Endothelial cell of umbilical vein (primary cell): ENCODE results near the gene OXER1. TPM values are rescaled to one million over a fixed set of nuclear protein-coding genes. Genes with fewer than 3 reads are reported as not detected.

Experiments
- BruUV-seq: library from RNA; stranded (reverse); fragments of 400-500 nt; replicated peaks from 2 replicates; lab custom pipeline; 2021; lab: Mats Ljungman, UMichigan
- CTCF ChIA-PET: fragments of 300-600, 350-600 bp; sonication (Branson Sonifier 250); formaldehyde crosslinking; loops from one replicate; lab custom pipeline; 2021; ENCODE audit warnings: antibody characterized with exemption, inconsistent platforms; lab: Charles Lee
- POLR2A ChIA-PET: fragments of 300-600, 350-600 bp; sonication (Branson Sonifier 250); formaldehyde crosslinking; loops from one replicate; lab custom pipeline; 2021; ENCODE audit warnings: antibody characterized with exemption, inconsistent platforms; lab: Charles Lee
- DNase-seq: peaks from one replicate; pipeline ENCODE4 v3.0.0-alpha.2; 2011; ENCODE audit warnings: low read depth, low spot score
- FAIRE-seq: peaks from 2 replicates; lab custom pipeline; 2011; peaks lifted over from hg19 to GRCh38; lab: Jason Lieb, UNC
- H2AFZ ChIP-seq: 2 replicates; pipeline ENCODE4 v1.6.0; 2012; ENCODE audit warnings: low read depth, low read length, control low read depth, inconsistent platforms
- H3K27ac ChIP-seq: 2 replicates; pipeline ENCODE4 v1.5.1; 2011; ENCODE audit warnings: low read depth, mild to moderate bottlenecking, control low read depth, low read length, moderate library complexity; ENCODE audit not compliant: insufficient read depth
- H3K27me3 ChIP-seq, 2 experiments: 2 replicates each; pipeline versions ENCODE4 v1.6.0 to v1.6.1; 2011; ENCODE audit warnings: low read length in 2 of 2, mixed read lengths in 1 of 2; ENCODE audit not compliant: control insufficient read depth in 2 of 2, insufficient read depth in 2 of 2
- H3K36me3 ChIP-seq, 2 experiments: 2 replicates in 1 of 2; 3 replicates in 1 of 2; pipeline ENCODE4 v1.5.1; 2011; ENCODE audit warnings: low read length in 2 of 2, mild to moderate bottlenecking in 1 of 2, moderate library complexity in 1 of 2; ENCODE audit not compliant: control insufficient read depth in 2 of 2, insufficient read depth in 2 of 2; ENCODE audit errors: extremely low read depth in 1 of 2
- H3K4me1 ChIP-seq: 3 replicates; pipeline ENCODE4 v1.5.1; 2011; ENCODE audit warnings: mild to moderate bottlenecking, low read length; ENCODE audit not compliant: control insufficient read depth, insufficient read depth; ENCODE audit errors: extremely low read depth
- H3K4me2 ChIP-seq: 2 replicates; pipeline ENCODE4 v1.6.1; 2011; ENCODE audit warnings: low read length, control low read depth, mixed read lengths; ENCODE audit not compliant: insufficient read depth
- H3K4me3 ChIP-seq, 3 experiments: fragments of 200-600 bp in 1 of 3; sonication (generic), shearing (Covaris generic) in 1 of 3; replicated peaks in 1 of 3; 2 replicates each; pipeline ENCODE4 v1.5.1; 2011 to 2016; ENCODE audit warnings: control low read depth in 3 of 3, low read length in 3 of 3, mild to moderate bottlenecking in 2 of 3, inconsistent platforms in 1 of 3, low read depth in 1 of 3, moderate library complexity in 1 of 3; ENCODE audit not compliant: insufficient read depth in 1 of 3
- H3K79me2 ChIP-seq: 2 replicates; pipeline ENCODE4 v1.6.0; 2012; ENCODE audit warnings: low read length, inconsistent platforms; ENCODE audit not compliant: control insufficient read depth, insufficient read depth
- H3K9ac ChIP-seq: replicated peaks from 2 replicates; pipeline ENCODE3; 2011; ENCODE audit warnings: low read length, control low read depth; ENCODE audit not compliant: insufficient read depth; ENCODE audit errors: extremely low read depth
- H3K9me1 ChIP-seq: replicated peaks from 3 replicates; pipeline ENCODE4 v1.6.0; 2011; ENCODE audit warnings: mild to moderate bottlenecking, low read length; ENCODE audit not compliant: control insufficient read depth, insufficient read depth; ENCODE audit errors: extremely low read depth
- H3K9me3 ChIP-seq: replicated peaks from 2 replicates; pipeline ENCODE4 v1.5.1; 2012; ENCODE audit warnings: low read length, inconsistent platforms; ENCODE audit not compliant: control insufficient read depth, insufficient read depth
- H4K20me1 ChIP-seq: replicated peaks from 2 replicates; pipeline ENCODE3; 2011; ENCODE audit warnings: mild to moderate bottlenecking, low read length; ENCODE audit not compliant: control insufficient read depth, insufficient read depth; ENCODE audit errors: extremely low read depth
- CTCF ChIP-seq, 2 donors: IDR thresholded peaks; 1 replicate in 1 of 2; 2 replicates in 1 of 2; pipeline ENCODE4 v1.5.1; 2011; ENCODE audit warnings: low read length in 2 of 2, mild to moderate bottlenecking in 2 of 2, moderate library complexity in 2 of 2, control low read depth in 1 of 2, inconsistent platforms in 1 of 2, low read depth in 1 of 2; ENCODE audit not compliant: insufficient read depth in 1 of 2; ENCODE audit errors: extremely low read depth in 1 of 2
- EZH2 ChIP-seq: IDR thresholded peaks from 2 replicates; pipeline ENCODE4 v1.6.1; 2012; ENCODE audit warnings: borderline replicate concordance, low read depth, mild to moderate bottlenecking, moderate library complexity, low read length, inconsistent platforms; ENCODE audit not compliant: severe bottlenecking
- FOS ChIP-seq: IDR thresholded peaks from 2 replicates; pipeline ENCODE4 v1.6.1; 2011; ENCODE audit warnings: mild to moderate bottlenecking, low read length, moderate library complexity, borderline replicate concordance; ENCODE audit not compliant: insufficient read depth
- GATA2 ChIP-seq: IDR thresholded peaks from 2 replicates; pipeline ENCODE4 v1.7.0; 2011; ENCODE audit warnings: low read depth, mild to moderate bottlenecking, moderate library complexity, mixed read lengths, low read length; ENCODE audit not compliant: insufficient read length, insufficient read depth
- JUN ChIP-seq: IDR thresholded peaks from 2 replicates; pipeline ENCODE4 v1.6.1; 2011; ENCODE audit warnings: borderline replicate concordance, low read depth; ENCODE audit not compliant: insufficient read length, insufficient read depth
- MAX ChIP-seq: IDR thresholded peaks from 2 replicates; pipeline ENCODE4 v1.6.1; 2011; ENCODE audit not compliant: insufficient read depth, insufficient read length
- MYC ChIP-seq: IDR thresholded peaks from one replicate; pipeline ENCODE4 v1.6.1; 2011; ENCODE audit warnings: mild to moderate bottlenecking, low read depth, low read length
- POLR2A ChIP-seq: IDR thresholded peaks from 2 replicates; pipeline ENCODE4 v1.6.1; 2012; ENCODE audit warnings: low read depth, mild to moderate bottlenecking, control low read depth, low read length
- POLR2AphosphoS5 ChIP-seq: IDR thresholded peaks from 2 replicates; pipeline ENCODE4 v1.6.1; 2012; ENCODE audit warnings: low read depth, mild to moderate bottlenecking, control low read depth, low read length, moderate library complexity; ENCODE audit not compliant: insufficient read depth
- dilution Hi-C: fragments of 300-500 bp; cut with MboI; formaldehyde crosslinking; loops from one replicate; pipeline ENCODE4 v1.15.0; 2019; ENCODE audit warnings: low sequenced_read_pairs; ENCODE audit not compliant: extremely low pct_ligation_motif_present
- intact Hi-C: fragments of 100-400 bp; cut with micrococcal nuclease; formaldehyde crosslinking; loops from one replicate; pipeline ENCODE4 v1.10.0; 2022
- polyA plus RNA-seq, 4 experiments: library from polyadenylated mRNA; depleted of rRNA in 3 of 4; stranded (reverse) in 3 of 4; unstranded in 1 of 4; fragments of >200 nt; gene quantifications; 2 replicates each; pipeline versions ENCODE4 v1.2.1 to v1.2.3, GENCODE V29; 2011 to 2012; ENCODE audit warnings: missing spikeins in 1 of 4
- total RNA-seq: library from RNA; stranded (reverse); gene quantifications from 2 replicates; pipeline ENCODE4 v1.2.3, GENCODE V29; 2021

Gene OXER1
- total and polyA plus RNA-seq, 2 donors (not counting 3 experiments of a cell fraction or from before 2014, with no cell fraction given): 0.18 TPM

GRCh38 chr2:42768706-42769256 is 4.8 kb upstream of the OXER1 start:
- Histone ChIP-seq H3K27me3 (no peaks in the 10 kb centered on the region), H3K9me3 (no peaks in the 10 kb centered on the region), H2AFZ (no peak overlapping the region), H3K36me3 (no peaks in the 10 kb centered on the region), H3K9ac (no peak overlapping the region), H3K79me2 (no peaks in the 10 kb centered on the region), H3K4me1 (no peaks in the 10 kb centered on the region), H4K20me1 (no peaks in the 10 kb centered on the region), H3K4me2 (no peak overlapping the region), H3K4me3 (no peak overlapping the region), H3K27ac (no peak overlapping the region), H3K9me1 (no peaks in the 10 kb centered on the region)
- POLR2A ChIA-PET: no interaction called here
- dilution Hi-C loops: no loop called here
- TF ChIP-seq MAX (no peak), GATA2 (no peak), FOS (no peak), POLR2AphosphoS5 (no peak), MYC (no peak), POLR2A (no peak), CTCF (IDR thresholded peaks at IDR 0.05; ENCODE audit: extremely low read depth in 1 of 2, insufficient read depth in 1 of 2, low read depth in 1 of 2, low read length in 2 of 2) (no peak), JUN (no peak), EZH2 (no peak)
- no TSS peak for BruUV-seq
- no peak for FAIRE-seq
- CTCF ChIA-PET: interaction anchor here (1.2 to 1.8 kb wide), 2 partner anchors 11 to 258 kb away, joined by 4 to 6 read pairs; no protein-coding TSS in a partner anchor
- DNase-seq: no peak
- intact Hi-C loops: no loop called here
